HEK293 (cell line): ENCODE results near the gene TMEM91.
A peak's percentile ranks its signal among the peaks of the same experiment; 100 is the strongest.

Source experiments
- CTCF ChIA-PET: fragments of 350-600 bp; formaldehyde crosslinking; extraction: SDS; loops from one replicate; lab custom pipeline; 2021; ENCODE audit warnings: antibody characterized with exemption; lab: Yijun Ruan, JAX
- POLR2A ChIA-PET: fragments of 300-600 bp; formaldehyde crosslinking; extraction: SDS; loops from one replicate; lab custom pipeline; 2020; ENCODE audit warnings: antibody characterized with exemption, inconsistent platforms; lab: Yijun Ruan, JAX
- H3K27ac ChIP-seq: fragments of 200-500 bp; sonication (Bioruptor generic); 2 replicates; pipeline ENCODE4 v1.5.1; 2014; ENCODE audit warnings: low read depth, low read length, control low read depth, inconsistent platforms; ENCODE audit errors: extremely low read depth
- H3K36me3 ChIP-seq, 2 experiments: fragments of 200-500 bp in 1 of 2; sonication (Bioruptor generic) in 1 of 2; 1 replicate in 1 of 2; 2 replicates in 1 of 2; pipeline ENCODE4 v1.5.1; 2014 to 2017; ENCODE audit warnings: inconsistent platforms in 2 of 2, low read length in 2 of 2; ENCODE audit not compliant: control insufficient read depth in 2 of 2, insufficient read depth in 1 of 2
- H3K4me1 ChIP-seq: fragments of 200-500 bp; sonication (Bioruptor generic); 2 replicates; pipeline ENCODE4 v1.5.1; 2014; ENCODE audit warnings: mild to moderate bottlenecking, low read length, inconsistent platforms; ENCODE audit not compliant: control insufficient read depth, insufficient read depth
- H3K4me3 ChIP-seq: 2 replicates; pipeline ENCODE4 v1.5.1; 2011; ENCODE audit warnings: low read depth, mild to moderate bottlenecking, control low read depth, low read length, moderate library complexity
- H3K9me3 ChIP-seq: fragments of 200-500 bp; sonication (Bioruptor generic); 2 replicates; pipeline ENCODE4 v1.5.1; 2014; ENCODE audit warnings: low read depth, low read length, inconsistent platforms; ENCODE audit not compliant: control insufficient read depth, insufficient read depth
- HOXA7 ChIP-seq: sonication (generic); formaldehyde crosslinking; IDR thresholded peaks from 2 replicates; pipeline ENCODE4 v1.8.1; 2022; ENCODE audit warnings: missing genetic modification reagents, borderline replicate concordance
- IKZF3 ChIP-seq: fragments of 450-650 bp; IDR thresholded peaks from 2 replicates; pipeline ENCODE4 v1.5.0; 2018; ENCODE audit warnings: missing biosample characterization, mild to moderate bottlenecking, missing genetic modification characterization, moderate library complexity
- KLF7 ChIP-seq: fragments of 450-650 bp; formaldehyde crosslinking; IDR thresholded peaks from 2 replicates; pipeline ENCODE4 v1.5.1; 2016; ENCODE audit warnings: missing biosample characterization, missing genetic modification characterization, borderline replicate concordance
- KLF9 ChIP-seq: fragments of 450-650 bp; formaldehyde crosslinking; IDR thresholded peaks from 2 replicates; pipeline ENCODE4 v1.5.1; 2016; ENCODE audit warnings: missing biosample characterization, missing genetic modification characterization, low read depth
- PBX3 ChIP-seq: sonication (generic); formaldehyde crosslinking; IDR thresholded peaks from 2 replicates; pipeline ENCODE4 v1.8.1; 2022; ENCODE audit warnings: mild to moderate bottlenecking, moderate library complexity, missing genetic modification reagents
- RBAK ChIP-seq: fragments of 450-650 bp; formaldehyde crosslinking; IDR thresholded peaks from 2 replicates; pipeline ENCODE4 v1.5.1; 2016; ENCODE audit warnings: missing biosample characterization, missing genetic modification characterization
- REPIN1 ChIP-seq: fragments of 450-650 bp; formaldehyde crosslinking; IDR thresholded peaks from 2 replicates; pipeline ENCODE4 v1.5.1; 2017; ENCODE audit warnings: missing biosample characterization, missing genetic modification characterization, low read depth
- YY1 ChIP-seq: fragments of 450-650 bp; formaldehyde crosslinking; IDR thresholded peaks from 2 replicates; pipeline ENCODE4 v1.5.1; 2018; ENCODE audit warnings: missing biosample characterization, missing genetic modification characterization
- ZBTB1 ChIP-seq: fragments of 450-650 bp; formaldehyde crosslinking; IDR thresholded peaks from 2 replicates; pipeline ENCODE4 v1.5.1; 2016; ENCODE audit warnings: missing biosample characterization, missing genetic modification characterization
- ZBTB8A ChIP-seq: fragments of 450-650 bp; formaldehyde crosslinking; IDR thresholded peaks from 2 replicates; pipeline ENCODE4 v1.5.1; 2016; ENCODE audit warnings: missing biosample characterization, missing genetic modification characterization
- ZNF112 ChIP-seq: fragments of 450-650 bp; formaldehyde crosslinking; IDR thresholded peaks from 2 replicates; pipeline ENCODE4 v1.5.0; 2017; ENCODE audit warnings: missing biosample characterization, missing genetic modification characterization
- ZNF223 ChIP-seq: fragments of 450-650 bp; formaldehyde crosslinking; IDR thresholded peaks from 2 replicates; pipeline ENCODE4 v1.5.1; 2016; ENCODE audit warnings: missing biosample characterization, missing genetic modification characterization
- ZNF24 ChIP-seq: fragments of 450-650 bp; formaldehyde crosslinking; IDR thresholded peaks from 2 replicates; pipeline ENCODE4 v1.5.1; 2016; ENCODE audit warnings: missing biosample characterization, missing genetic modification characterization
- ZNF266 ChIP-seq: fragments of 450-650 bp; formaldehyde crosslinking; IDR thresholded peaks from 2 replicates; pipeline ENCODE4 v1.5.1; 2016; ENCODE audit warnings: missing biosample characterization, missing genetic modification characterization, low read depth
- ZNF37A ChIP-seq: fragments of 450-650 bp; IDR thresholded peaks from 2 replicates; pipeline ENCODE4 v1.5.1; 2018; ENCODE audit warnings: missing biosample characterization, missing genetic modification characterization
- ZNF473 ChIP-seq: fragments of 450-650 bp; formaldehyde crosslinking; IDR thresholded peaks from 2 replicates; pipeline ENCODE4 v1.5.1; 2017; ENCODE audit warnings: missing biosample characterization, missing genetic modification characterization
- ZNF560 ChIP-seq: fragments of 450-650 bp; formaldehyde crosslinking; IDR thresholded peaks from 2 replicates; pipeline ENCODE4 v1.5.1; 2017; ENCODE audit warnings: missing biosample characterization, missing genetic modification characterization, borderline replicate concordance
- ZNF658 ChIP-seq: fragments of 450-650 bp; formaldehyde crosslinking; IDR thresholded peaks from 2 replicates; pipeline ENCODE4; 2016; ENCODE audit warnings: missing biosample characterization, missing genetic modification characterization
- ZNF768 ChIP-seq: fragments of 450-650 bp; formaldehyde crosslinking; IDR thresholded peaks from 2 replicates; pipeline ENCODE4 v1.5.1; 2018; ENCODE audit warnings: missing biosample characterization, mild to moderate bottlenecking, missing genetic modification characterization

Gene TMEM91

GRCh38 chr19:41403181-41403970 lies 27.0 kb downstream of the TMEM91 start:
- ChIA-PET POLR2A (no interaction called here), CTCF (interaction anchor here (0.8 to 1.2 kb wide), 2 partner anchors 29 to 168 kb away, joined by 3 to 5 read pairs; no protein-coding TSS in a partner anchor)
- no peak overlapping the region for H3K27ac ChIP-seq
- no peaks in the 10 kb centered on the region for H3K9me3 ChIP-seq
- H3K4me3 ChIP-seq = no peak overlapping the region
- peaks cover 7% of the 10 kb centered on the region; the same call in 1 of the 2 replicates for H3K4me1 ChIP-seq
- TF ChIP-seq ZNF658 (no peak), ZNF768 (tag by site-specific recombination) (no peak), PBX3 (CRISPR knock-in tag) (no peak), HOXA7 (no peak), IKZF3 (tag by site-specific recombination) (no peak)
- no peaks in the 10 kb centered on the region; a peak in 1 of 3 replicates for H3K36me3 ChIP-seq

- no peak for TF ChIP-seq KLF9 (tag by site-specific recombination)
- TF ChIP-seq RBAK (tag by site-specific recombination) = no peak
- no peak for TF ChIP-seq ZNF266 (tag by site-specific recombination)
- TF ChIP-seq, all 188 proteins: peak for 0
- peaks cover 5% of the 10 kb centered on the region; the same call in 1 of the 2 replicates for H3K4me1 ChIP-seq
- H3K36me3 ChIP-seq = no peaks in the 10 kb centered on the region; a peak in 1 of 3 replicates
- H3K9me3 ChIP-seq = no peaks in the 10 kb centered on the region
- no peak overlapping the region for H3K4me3 ChIP-seq
- CTCF ChIA-PET = interaction anchor here (1.5 to 1.6 kb wide), 2 partner anchors 43 to 158 kb away, joined by 3 to 6 read pairs; no protein-coding TSS in a partner anchor
- H3K27ac ChIP-seq = no peak overlapping the region
- POLR2A ChIA-PET = interaction anchor here (0.6 to 1.7 kb wide), 3 partner anchors 23 to 42 kb away, joined by 3 to 5 read pairs (median 3); partner anchors contain the start of genes B9D2 and DMAC2
Observed at GRCh38 chr19:41405776-41406175, 29.4 kb downstream of the TMEM91 start.

GRCh38 chr19:41407271-41407670 lies 30.9 kb downstream of the TMEM91 start:
- H3K36me3 ChIP-seq = no peaks in the 10 kb centered on the region; a peak in 1 of 3 replicates
- no peaks in the 10 kb centered on the region for H3K9me3 ChIP-seq
- CTCF ChIA-PET = interaction anchor here (0.6 to 1.5 kb wide), 2 partner anchors 32 to 247 kb away, joined by 3 to 4 read pairs; no protein-coding TSS in a partner anchor
- H3K4me1 ChIP-seq = peaks cover 5% of the 10 kb centered on the region; the same call in 1 of the 2 replicates
- POLR2A ChIA-PET = no interaction called here
- H3K4me3 ChIP-seq = no peak overlapping the region
- 0 out of 2 replicates have a peak overlapping the region, but pooled peaks have one; percentile 34 for H3K27ac ChIP-seq
- TF ChIP-seq ZNF24 (tag by site-specific recombination) (no peak), YY1 (tag by site-specific recombination) (no peak), KLF7 (tag by site-specific recombination) (no peak), ZNF37A (tag by site-specific recombination) (no peak), ZBTB8A (tag by site-specific recombination) (no peak), REPIN1 (tag by site-specific recombination) (no peak), ZNF223 (tag by site-specific recombination) (no peak), ZNF473 (tag by site-specific recombination) (no peak), ZNF560 (tag by site-specific recombination) (no peak), ZBTB1 (tag by site-specific recombination) (no peak), ZNF112 (tag by site-specific recombination) (no peak)
